HCT116 (cell line): Measurements from ENCODE around the gene CAPZA2.

ENCODE experiments used
- CTCF ChIP-seq, 3 experiments: fragments of 200-600 bp in 1 of 3; sonication (generic) in 1 of 3; IDR thresholded peaks in 2 of 3; conservative IDR thresholded peaks in 1 of 3; 2 replicates each; pipeline ENCODE4 v1.5.1; 2012 to 2017; ENCODE audit warnings: low read depth in 2 of 3, low read length in 2 of 3, antibody characterized with exemption in 1 of 3, borderline replicate concordance in 1 of 3, control low read depth in 1 of 3, mild to moderate bottlenecking in 1 of 3, mixed read lengths in 1 of 3, mixed run types in 1 of 3, moderate library complexity in 1 of 3; ENCODE audit not compliant: insufficient read depth in 1 of 3
- EZH2 ChIP-seq: fragments of 200-600 bp; sonication (generic); IDR thresholded peaks from 2 replicates; pipeline ENCODE4 v1.6.1; 2017; ENCODE audit warnings: antibody characterized with exemption, mixed run types
- POLR2AphosphoS5 ChIP-seq: IDR thresholded peaks from 2 replicates; pipeline ENCODE4 v1.6.1; 2011; ENCODE audit warnings: mild to moderate bottlenecking, low read depth, low read length, moderate library complexity
- RAD21 ChIP-seq: IDR thresholded peaks from 2 replicates; pipeline ENCODE4 v1.6.1; 2012; ENCODE audit warnings: low read depth, mild to moderate bottlenecking
- SP1 ChIP-seq: IDR thresholded peaks from 2 replicates; pipeline ENCODE4 v1.6.1; 2012; ENCODE audit warnings: low read depth
- YY1 ChIP-seq: IDR thresholded peaks from 2 replicates; pipeline ENCODE4 v1.6.1; 2011; ENCODE audit warnings: low read length, low read depth, moderate library complexity, mild to moderate bottlenecking; ENCODE audit not compliant: insufficient replicate concordance; ENCODE audit errors: extremely low read depth

- TF ChIP-seq SP1 (no peak), EZH2 (no peak), YY1 (no peak), POLR2AphosphoS5 (no peak), CTCF (IDR thresholded peaks at IDR 0.05 in 2 of 3, conservative IDR thresholded peaks at IDR 0.05 in 1 of 3; ENCODE audit: borderline replicate concordance in 1 of 3, insufficient read depth in 1 of 3, low read depth in 2 of 3, low read length in 2 of 3) (no peak), RAD21 (no peak)
Measured at GRCh38 chr7:116873619-116874018, 11.2 kb downstream of the CAPZA2 start.
